Measurements from ENCODE around the gene MAMLD1.
A peak's percentile ranks its signal among the peaks of the same experiment; 100 is the strongest.

MAMLD1 gene

DNA sequence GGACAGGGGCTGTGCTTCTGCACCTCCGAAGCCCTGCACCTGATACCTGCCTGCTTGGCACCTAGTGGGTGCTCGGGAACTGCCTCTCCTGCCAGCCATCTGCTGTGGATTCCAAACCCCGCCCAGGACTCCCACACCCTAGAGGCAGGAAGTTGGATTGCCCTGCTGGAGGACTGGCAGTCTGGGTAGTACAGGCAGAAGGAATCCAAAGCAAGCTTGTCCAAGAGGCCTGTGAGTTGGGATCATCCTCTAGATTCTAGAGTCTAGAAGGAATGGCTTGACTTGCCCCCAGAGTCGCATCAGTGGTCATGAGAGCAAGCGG lies 140.7 kb downstream of the MAMLD1 start (continued):
- TF ChIP-seq, protein P1, sequence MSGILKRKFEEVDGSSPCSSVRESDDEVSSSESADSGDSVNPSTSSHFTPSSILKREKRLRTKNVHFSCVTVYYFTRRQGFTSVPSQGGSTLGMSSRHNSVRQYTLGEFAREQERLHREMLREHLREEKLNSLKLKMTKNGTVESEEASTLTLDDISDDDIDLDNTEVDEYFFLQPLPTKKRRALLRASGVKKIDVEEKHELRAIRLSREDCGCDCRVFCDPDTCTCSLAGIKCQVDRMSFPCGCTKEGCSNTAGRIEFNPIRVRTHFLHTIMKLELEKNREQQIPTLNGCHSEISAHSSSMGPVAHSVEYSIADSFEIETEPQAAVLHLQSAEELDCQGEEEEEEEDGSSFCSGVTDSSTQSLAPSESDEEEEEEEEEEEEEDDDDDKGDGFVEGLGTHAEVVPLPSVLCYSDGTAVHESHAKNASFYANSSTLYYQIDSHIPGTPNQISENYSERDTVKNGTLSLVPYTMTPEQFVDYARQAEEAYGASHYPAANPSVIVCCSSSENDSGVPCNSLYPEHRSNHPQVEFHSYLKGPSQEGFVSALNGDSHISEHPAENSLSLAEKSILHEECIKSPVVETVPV (CRISPR knock-in tag; IDR thresholded peaks at IDR 0.05): no peak
- TF ChIP-seq ZNF8 (CRISPR knock-in tag; IDR thresholded peaks at IDR 0.05): no peak
- TF ChIP-seq RARB (CRISPR knock-in tag; IDR thresholded peaks at IDR 0.05): no peak
- TF ChIP-seq TCF4 (CRISPR knock-in tag; IDR thresholded peaks at IDR 0.05; ENCODE audit: borderline replicate concordance): no peak
- TF ChIP-seq ZNF565 (CRISPR knock-in tag; conservative IDR thresholded peaks at IDR 0.05; ENCODE audit: low read depth): no peak
- TF ChIP-seq, protein P2, sequence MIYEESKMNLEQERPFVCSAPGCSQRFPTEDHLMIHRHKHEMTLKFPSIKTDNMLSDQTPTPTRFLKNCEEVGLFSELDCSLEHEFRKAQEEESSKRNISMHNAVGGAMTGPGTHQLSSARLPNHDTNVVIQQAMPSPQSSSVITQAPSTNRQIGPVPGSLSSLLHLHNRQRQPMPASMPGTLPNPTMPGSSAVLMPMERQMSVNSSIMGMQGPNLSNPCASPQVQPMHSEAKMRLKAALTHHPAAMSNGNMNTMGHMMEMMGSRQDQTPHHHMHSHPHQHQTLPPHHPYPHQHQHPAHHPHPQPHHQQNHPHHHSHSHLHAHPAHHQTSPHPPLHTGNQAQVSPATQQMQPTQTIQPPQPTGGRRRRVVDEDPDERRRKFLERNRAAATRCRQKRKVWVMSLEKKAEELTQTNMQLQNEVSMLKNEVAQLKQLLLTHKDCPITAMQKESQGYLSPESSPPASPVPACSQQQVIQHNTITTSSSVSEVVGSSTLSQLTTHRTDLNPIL (CRISPR knock-in tag; IDR thresholded peaks at IDR 0.05; ENCODE audit: low read depth): no peak
- TF ChIP-seq ZFP3 (CRISPR knock-in tag; IDR thresholded peaks at IDR 0.05): no peak
- no peak for TF ChIP-seq GLIS3 (CRISPR knock-in tag; IDR thresholded peaks at IDR 0.05)
- TF ChIP-seq ESRRG (CRISPR knock-in tag; IDR thresholded peaks at IDR 0.05): no peak
- no peak for TF ChIP-seq ZC3H10 (CRISPR knock-in tag; IDR thresholded peaks at IDR 0.05)
- TF ChIP-seq ZFP30 (CRISPR knock-in tag; IDR thresholded peaks at IDR 0.05): no peak
- TF ChIP-seq PPARA (CRISPR knock-in tag; IDR thresholded peaks at IDR 0.05; ENCODE audit: borderline replicate concordance): no peak
- no peak for TF ChIP-seq BACH2 (CRISPR knock-in tag; IDR thresholded peaks at IDR 0.05; ENCODE audit: borderline replicate concordance)

- peak; percentile 15 for ATAC-seq
- TF ChIP-seq BACH2 (CRISPR knock-in tag; IDR thresholded peaks at IDR 0.05; ENCODE audit: borderline replicate concordance) (no peak), PPARA (CRISPR knock-in tag; IDR thresholded peaks at IDR 0.05; ENCODE audit: borderline replicate concordance) (no peak), PATZ1 (CRISPR knock-in tag; IDR thresholded peaks at IDR 0.05; ENCODE audit: borderline replicate concordance) (no peak), ISL1 (CRISPR knock-in tag; IDR thresholded peaks at IDR 0.05) (no peak), ZNF70 (CRISPR knock-in tag; IDR thresholded peaks at IDR 0.05) (no peak), ESRRG (CRISPR knock-in tag; IDR thresholded peaks at IDR 0.05) (no peak), SNAI2 (CRISPR knock-in tag; IDR thresholded peaks at IDR 0.05) (no peak), ZNF8 (CRISPR knock-in tag; IDR thresholded peaks at IDR 0.05) (no peak), OSR1 (CRISPR knock-in tag; IDR thresholded peaks at IDR 0.05) (no peak), ZFP3 (CRISPR knock-in tag; IDR thresholded peaks at IDR 0.05) (no peak), GLIS3 (CRISPR knock-in tag; IDR thresholded peaks at IDR 0.05) (no peak), CSDC2 (CRISPR knock-in tag; IDR thresholded peaks at IDR 0.05) (no peak), ZC3H10 (CRISPR knock-in tag; IDR thresholded peaks at IDR 0.05) (no peak)
- TF ChIP-seq, protein P3, sequence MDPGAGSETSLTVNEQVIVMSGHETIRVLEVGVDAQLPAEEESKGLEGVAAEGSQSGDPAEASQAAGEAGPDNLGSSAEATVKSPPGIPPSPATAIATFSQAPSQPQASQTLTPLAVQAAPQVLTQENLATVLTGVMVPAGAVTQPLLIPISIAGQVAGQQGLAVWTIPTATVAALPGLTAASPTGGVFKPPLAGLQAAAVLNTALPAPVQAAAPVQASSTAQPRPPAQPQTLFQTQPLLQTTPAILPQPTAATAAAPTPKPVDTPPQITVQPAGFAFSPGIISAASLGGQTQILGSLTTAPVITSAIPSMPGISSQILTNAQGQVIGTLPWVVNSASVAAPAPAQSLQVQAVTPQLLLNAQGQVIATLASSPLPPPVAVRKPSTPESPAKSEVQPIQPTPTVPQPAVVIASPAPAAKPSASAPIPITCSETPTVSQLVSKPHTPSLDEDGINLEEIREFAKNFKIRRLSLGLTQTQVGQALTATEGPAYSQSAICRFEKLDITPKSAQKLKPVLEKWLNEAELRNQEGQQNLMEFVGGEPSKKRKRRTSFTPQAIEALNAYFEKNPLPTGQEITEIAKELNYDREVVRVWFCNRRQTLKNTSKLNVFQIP (CRISPR knock-in tag; IDR thresholded peaks at IDR 0.05; ENCODE audit: borderline replicate concordance, low read depth): no peak
- TF ChIP-seq, protein P4, sequence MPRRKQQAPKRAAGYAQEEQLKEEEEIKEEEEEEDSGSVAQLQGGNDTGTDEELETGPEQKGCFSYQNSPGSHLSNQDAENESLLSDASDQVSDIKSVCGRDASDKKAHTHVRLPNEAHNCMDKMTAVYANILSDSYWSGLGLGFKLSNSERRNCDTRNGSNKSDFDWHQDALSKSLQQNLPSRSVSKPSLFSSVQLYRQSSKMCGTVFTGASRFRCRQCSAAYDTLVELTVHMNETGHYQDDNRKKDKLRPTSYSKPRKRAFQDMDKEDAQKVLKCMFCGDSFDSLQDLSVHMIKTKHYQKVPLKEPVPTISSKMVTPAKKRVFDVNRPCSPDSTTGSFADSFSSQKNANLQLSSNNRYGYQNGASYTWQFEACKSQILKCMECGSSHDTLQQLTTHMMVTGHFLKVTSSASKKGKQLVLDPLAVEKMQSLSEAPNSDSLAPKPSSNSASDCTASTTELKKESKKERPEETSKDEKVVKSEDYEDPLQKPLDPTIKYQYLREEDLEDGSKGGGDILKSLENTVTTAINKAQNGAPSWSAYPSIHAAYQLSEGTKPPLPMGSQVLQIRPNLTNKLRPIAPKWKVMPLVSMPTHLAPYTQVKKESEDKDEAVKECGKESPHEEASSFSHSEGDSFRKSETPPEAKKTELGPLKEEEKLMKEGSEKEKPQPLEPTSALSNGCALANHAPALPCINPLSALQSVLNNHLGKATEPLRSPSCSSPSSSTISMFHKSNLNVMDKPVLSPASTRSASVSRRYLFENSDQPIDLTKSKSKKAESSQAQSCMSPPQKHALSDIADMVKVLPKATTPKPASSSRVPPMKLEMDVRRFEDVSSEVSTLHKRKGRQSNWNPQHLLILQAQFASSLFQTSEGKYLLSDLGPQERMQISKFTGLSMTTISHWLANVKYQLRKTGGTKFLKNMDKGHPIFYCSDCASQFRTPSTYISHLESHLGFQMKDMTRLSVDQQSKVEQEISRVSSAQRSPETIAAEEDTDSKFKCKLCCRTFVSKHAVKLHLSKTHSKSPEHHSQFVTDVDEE (CRISPR knock-in tag; IDR thresholded peaks at IDR 0.05): no peak
- TF ChIP-seq, protein P1 (CRISPR knock-in tag; IDR thresholded peaks at IDR 0.05): no peak
Observed at GRCh38 chrX:150504397-150505182, 141.5 kb downstream of the MAMLD1 start.
